SK-N-SH (cell line): ENCODE measurements around the gene NRDE2. TPM values are rescaled to one million over a fixed set of nuclear protein-coding genes. Genes with fewer than 3 reads are reported as not detected.

Source experiments
- CTCF ChIA-PET: fragments of 300-600, 350-600 bp; formaldehyde crosslinking; extraction: SDS; loops from one replicate; lab custom pipeline; 2021; lab: Yijun Ruan, JAX
- POLR2A ChIA-PET: fragments of 350-600 bp; sonication (Branson Sonifier 250); formaldehyde crosslinking; extraction: SDS; loops from one replicate; lab custom pipeline; 2020; ENCODE audit warnings: antibody characterized with exemption, inconsistent platforms; lab: Yijun Ruan, JAX
- DNase-seq: peaks from one replicate; pipeline ENCODE4 v3.0.0; 2012
- H2AFZ ChIP-seq: fragments of 200-600 bp; sonication (generic); 2 replicates; pipeline ENCODE4 v1.8.1; 2016; ENCODE audit warnings: antibody characterized with exemption, mild to moderate bottlenecking, low read depth
- H3F3A ChIP-seq: fragments of 200-600 bp; sonication (generic); replicated peaks from 2 replicates; pipeline ENCODE3; 2016; ENCODE audit warnings: antibody characterized with exemption, mild to moderate bottlenecking; ENCODE audit not compliant: insufficient read depth
- H3K27ac ChIP-seq, 2 experiments: fragments of 200-500 bp in 1 of 2; fragments of 200-600 bp in 1 of 2; sonication (Bioruptor generic) in 1 of 2; sonication (generic), shearing (Covaris generic) in 1 of 2; 2 replicates each; pipeline versions ENCODE4 v1.5.1 to v1.6.1; 2014 to 2016; ENCODE audit warnings: low read depth in 2 of 2, inconsistent platforms in 1 of 2, low read length in 1 of 2, mild to moderate bottlenecking in 1 of 2, mixed read lengths in 1 of 2
- H3K27me3 ChIP-seq: fragments of 200-600 bp; sonication (generic), shearing (Covaris generic); 2 replicates; pipeline ENCODE4 v1.6.1; 2016; ENCODE audit warnings: mixed run types; ENCODE audit not compliant: insufficient read depth
- H3K36me3 ChIP-seq, 2 experiments: fragments of 200-500 bp in 1 of 2; fragments of 200-600 bp in 1 of 2; sonication (Bioruptor generic) in 1 of 2; sonication (generic) in 1 of 2; replicated peaks in 1 of 2; 2 replicates each; pipeline versions ENCODE3 to v1.5.1; 2014 to 2016; ENCODE audit warnings: low read length in 1 of 2, mild to moderate bottlenecking in 1 of 2; ENCODE audit not compliant: insufficient read depth in 2 of 2, control insufficient read depth in 1 of 2
- H3K4me1 ChIP-seq, 2 experiments: fragments of 200-500 bp in 1 of 2; fragments of 200-600 bp in 1 of 2; sonication (Bioruptor generic) in 1 of 2; sonication (generic), shearing (Covaris generic) in 1 of 2; 2 replicates each; pipeline versions ENCODE4 v1.5.1 to v1.6.1; 2014 to 2016; ENCODE audit warnings: low read depth in 1 of 2, low read length in 1 of 2, mixed run types in 1 of 2; ENCODE audit not compliant: insufficient read depth in 2 of 2, control insufficient read depth in 1 of 2
- H3K4me2 ChIP-seq: fragments of 200-600 bp; sonication (generic), shearing (Covaris generic); 2 replicates; pipeline ENCODE4 v1.6.1; 2017; ENCODE audit warnings: mixed run types
- H3K4me3 ChIP-seq, 2 experiments: fragments of 200-500 bp in 1 of 2; fragments of 200-600 bp in 1 of 2; sonication (Bioruptor generic) in 1 of 2; sonication (generic), shearing (Covaris generic) in 1 of 2; 2 replicates each; pipeline versions ENCODE4 v1.5.1 to v1.8.1; 2014 to 2016; ENCODE audit warnings: low read depth in 2 of 2, inconsistent platforms in 1 of 2, low read length in 1 of 2, mild to moderate bottlenecking in 1 of 2, mixed read lengths in 1 of 2, moderate library complexity in 1 of 2
- H3K79me2 ChIP-seq: fragments of 200-600 bp; sonication (generic); 2 replicates; pipeline ENCODE4 v1.8.1; 2017; ENCODE audit warnings: mild to moderate bottlenecking; ENCODE audit not compliant: insufficient read depth
- H3K9ac ChIP-seq: fragments of 200-600 bp; sonication (generic); 2 replicates; pipeline ENCODE4 v1.6.1; 2017; ENCODE audit warnings: mixed run types
- H3K9me2 ChIP-seq: fragments of 200-600 bp; sonication (generic); 2 replicates; pipeline ENCODE4 v1.6.1; 2017; ENCODE audit warnings: mixed run types
- H3K9me3 ChIP-seq: fragments of 200-600 bp; sonication (generic); 2 replicates; pipeline ENCODE4 v1.6.1; 2017; ENCODE audit warnings: mixed run types, mild to moderate bottlenecking, moderate library complexity
- H4K20me1 ChIP-seq: fragments of 200-600 bp; sonication (generic); 2 replicates; pipeline ENCODE4 v1.6.1; 2017; ENCODE audit warnings: mild to moderate bottlenecking, mixed run types; ENCODE audit not compliant: insufficient read depth
- CHD2 ChIP-seq: fragments of 150-350 bp; IDR thresholded peaks from 2 replicates; pipeline ENCODE4 v1.6.1; 2018; ENCODE audit warnings: low read length; ENCODE audit not compliant: partially characterized antibody
- EP300 ChIP-seq, 2 experiments: IDR thresholded peaks; 2 replicates each; pipeline versions ENCODE4 v1.4.0 to v1.6.1; 2012; ENCODE audit warnings: borderline replicate concordance in 1 of 2, low read depth in 1 of 2, low read length in 1 of 2
- EZH2phosphoT487 ChIP-seq: fragments of 200-600 bp; sonication (generic); IDR thresholded peaks from 2 replicates; pipeline ENCODE4 v1.6.1; 2017; ENCODE audit warnings: low read depth, mixed run types, mild to moderate bottlenecking, antibody characterized with exemption, moderate library complexity, borderline replicate concordance
- FOXM1 ChIP-seq: IDR thresholded peaks from 2 replicates; pipeline ENCODE4 v1.4.0; 2012; ENCODE audit warnings: low read depth, mild to moderate bottlenecking
- NFIC ChIP-seq: IDR thresholded peaks from 2 replicates; pipeline ENCODE4 v1.4.0; 2012; ENCODE audit warnings: borderline replicate concordance
- NRF1 ChIP-seq: IDR thresholded peaks from 2 replicates; pipeline ENCODE4 v1.6.1; 2012; ENCODE audit warnings: low read depth, mild to moderate bottlenecking, low read length
- RCOR1 ChIP-seq: fragments of 150-350 bp; IDR thresholded peaks from 2 replicates; pipeline ENCODE4 v1.6.1; 2017; ENCODE audit warnings: antibody characterized with exemption, low read length
- RFX5 ChIP-seq: IDR thresholded peaks from 2 replicates; pipeline ENCODE4 v1.6.1; 2012; ENCODE audit warnings: mild to moderate bottlenecking, improper control_type of control experiment, low read length
- RXRA ChIP-seq: IDR thresholded peaks from 2 replicates; pipeline ENCODE4 v1.4.0; 2012; ENCODE audit warnings: low read depth, mild to moderate bottlenecking, borderline replicate concordance
- SMC3 ChIP-seq: IDR thresholded peaks from 2 replicates; pipeline ENCODE4 v1.6.1; 2012; ENCODE audit warnings: low read depth, low read length, improper control_type of control experiment
- TEAD4 ChIP-seq: IDR thresholded peaks from 2 replicates; pipeline ENCODE4 v1.4.0; 2012; ENCODE audit warnings: mild to moderate bottlenecking, borderline replicate concordance; ENCODE audit not compliant: insufficient read depth
- YY1 ChIP-seq: IDR thresholded peaks from 2 replicates; pipeline ENCODE4 v1.4.0; 2012; ENCODE audit warnings: low read depth, mild to moderate bottlenecking
- WGBS: methylation state at CpG from one replicate; pipeline ENCODE4 v1.1.6; 2017; ENCODE audit warnings: low lambda C conversion rate; 5-methylcytosine and 5-hydroxymethylcytosine counted together
- polyA plus RNA-seq, 3 experiments: library from polyadenylated mRNA; depleted of rRNA; stranded (reverse); fragments of >200 nt; gene quantifications; 2 replicates each; pipeline ENCODE4 v1.2.3, GENCODE V29; 2012
- TF ChIP-seq, protein P1 (sequence below): IDR thresholded peaks from 2 replicates; pipeline ENCODE4 v1.4.0; 2012; ENCODE audit warnings: low read depth, borderline replicate concordance
- TF ChIP-seq, protein P2 (sequence below): IDR thresholded peaks from 2 replicates; pipeline ENCODE4; 2012

NRDE2 gene
- polyA plus RNA-seq, 1 of the 3 experiments (the other 2 are of a cell fraction): 11.3 TPM

DNA sequence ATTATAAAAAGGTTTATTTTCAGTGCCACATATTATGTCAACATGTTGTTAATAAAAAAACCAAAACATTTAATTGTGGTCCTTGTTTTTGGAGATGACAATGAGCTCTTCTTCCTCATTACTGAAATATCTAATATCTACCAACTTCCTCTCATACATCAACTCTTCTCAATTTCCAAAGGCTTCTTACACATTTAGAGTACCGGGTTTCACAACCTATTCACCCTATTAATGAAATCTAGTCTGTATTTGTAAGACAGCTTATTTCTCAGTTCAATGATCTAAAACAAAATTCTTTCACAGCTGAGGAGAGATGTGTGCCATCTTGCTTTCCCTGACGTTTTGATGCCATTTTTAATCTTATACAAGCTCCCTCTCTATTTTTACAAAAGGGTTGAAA, 14.5 kb downstream of the NRDE2 start:
- POLR2A ChIA-PET: interaction anchor here (0.5 kb wide), 1 partner anchor 69 kb away, joined by 4 read pairs; no protein-coding TSS in a partner anchor
- no peak overlapping the region for H2AFZ ChIP-seq
- no peak overlapping the region for H3K4me2 ChIP-seq
- H3K79me2 ChIP-seq: peaks cover 25% of the 10 kb centered on the region; the same call in 1 of the 2 replicates
- H3K9me2 ChIP-seq: no peaks in the 10 kb centered on the region
- no peak overlapping the region for H3K4me3 ChIP-seq
- TF ChIP-seq SMC3: no peak
- TF ChIP-seq RXRA: no peak
- TF ChIP-seq, protein P1, sequence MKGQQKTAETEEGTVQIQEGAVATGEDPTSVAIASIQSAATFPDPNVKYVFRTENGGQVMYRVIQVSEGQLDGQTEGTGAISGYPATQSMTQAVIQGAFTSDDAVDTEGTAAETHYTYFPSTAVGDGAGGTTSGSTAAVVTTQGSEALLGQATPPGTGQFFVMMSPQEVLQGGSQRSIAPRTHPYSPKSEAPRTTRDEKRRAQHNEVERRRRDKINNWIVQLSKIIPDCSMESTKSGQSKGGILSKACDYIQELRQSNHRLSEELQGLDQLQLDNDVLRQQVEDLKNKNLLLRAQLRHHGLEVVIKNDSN: no peak
- no peak for TF ChIP-seq NFIC
- no peak for TF ChIP-seq RFX5
- TF ChIP-seq EP300 (IDR thresholded peaks at IDR 0.05; ENCODE audit: borderline replicate concordance in 1 of 2, low read depth in 1 of 2, low read length in 1 of 2): no peak
- TF ChIP-seq, all 33 proteins: peak for 0
- WGBS: 89% methylated on average over 2 of the region's 2 CpGs
- no peak for DNase-seq
- H3K36me3 ChIP-seq: peaks cover 39 to 42% of the 10 kb centered on the region in 2 experiments
- no peaks in the 10 kb centered on the region for H3K27me3 ChIP-seq
- no peaks in the 10 kb centered on the region for H3K9me3 ChIP-seq
- no peaks in the 10 kb centered on the region for H3F3A ChIP-seq
- H4K20me1 ChIP-seq: no peaks in the 10 kb centered on the region
- no peak overlapping the region for H3K27ac ChIP-seq
- no peak overlapping the region for H3K9ac ChIP-seq
- H3K4me1 ChIP-seq: no peaks in the 10 kb centered on the region
- CTCF ChIA-PET: interaction anchor here (0.8 to 1.8 kb wide), 4 partner anchors 16 to 441 kb away, joined by 3 to 7 read pairs (median 4); no protein-coding TSS in a partner anchor

DNA sequence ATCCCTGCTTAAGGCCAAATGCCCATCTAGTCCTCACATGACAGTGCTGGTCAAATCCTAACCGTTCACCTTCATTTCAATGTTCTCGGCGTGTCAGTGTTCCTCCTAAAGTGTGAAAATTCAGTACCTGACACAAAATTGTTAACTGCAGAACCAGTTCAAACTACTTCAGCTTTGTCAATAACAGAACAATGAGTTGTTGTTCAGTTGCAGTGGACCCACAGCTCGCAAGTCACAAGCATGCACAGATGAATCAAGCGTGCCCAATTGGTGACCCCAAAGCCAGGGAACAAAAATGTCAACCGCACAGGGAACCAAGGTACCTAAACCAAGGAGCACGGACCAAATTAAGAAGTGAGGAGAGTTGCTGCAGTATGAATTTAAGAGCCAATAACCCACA, 23.2 kb downstream of the NRDE2 start:
- Histone ChIP-seq H3K27me3 (no peaks in the 10 kb centered on the region), H3K79me2 (no peaks in the 10 kb centered on the region), H4K20me1 (no peaks in the 10 kb centered on the region), H3K9ac (no peak overlapping the region), H3K27ac (no peak overlapping the region), H3F3A (no peaks in the 10 kb centered on the region), H3K4me1 (no peaks in the 10 kb centered on the region), H3K36me3 (peaks cover 46 to 56% of the 10 kb centered on the region in 2 experiments), H2AFZ (no peak overlapping the region), H3K9me2 (no peaks in the 10 kb centered on the region), H3K4me2 (no peak overlapping the region), H3K9me3 (no peaks in the 10 kb centered on the region), H3K4me3 (no peak overlapping the region)
- 98% methylated on average over 7 of the region's 7 CpGs for WGBS
- CTCF ChIA-PET: interaction anchor here (1.9 kb wide), 1 partner anchor 450 kb away, joined by 7 read pairs; no protein-coding TSS in a partner anchor
- no peak for DNase-seq
- TF ChIP-seq EZH2phosphoT487 (no peak), TEAD4 (no peak), CHD2 (no peak), RXRA (no peak), NRF1 (no peak), YY1 (no peak), FOXM1 (no peak), RCOR1 (no peak)
- TF ChIP-seq, protein P2, sequence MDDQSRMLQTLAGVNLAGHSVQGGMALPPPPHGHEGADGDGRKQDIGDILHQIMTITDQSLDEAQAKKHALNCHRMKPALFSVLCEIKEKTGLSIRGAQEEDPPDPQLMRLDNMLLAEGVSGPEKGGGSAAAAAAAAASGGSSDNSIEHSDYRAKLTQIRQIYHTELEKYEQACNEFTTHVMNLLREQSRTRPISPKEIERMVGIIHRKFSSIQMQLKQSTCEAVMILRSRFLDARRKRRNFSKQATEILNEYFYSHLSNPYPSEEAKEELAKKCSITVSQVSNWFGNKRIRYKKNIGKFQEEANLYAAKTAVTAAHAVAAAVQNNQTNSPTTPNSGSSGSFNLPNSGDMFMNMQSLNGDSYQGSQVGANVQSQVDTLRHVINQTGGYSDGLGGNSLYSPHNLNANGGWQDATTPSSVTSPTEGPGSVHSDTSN: no peak
- POLR2A ChIA-PET: no interaction called here
